GM12874 (cell line): ENCODE data around the gene RPL38.

Experiments used
- TF ChIP-seq, protein P1 (sequence below): IDR thresholded peaks from 2 replicates; pipeline ENCODE4 v1.5.1; 2011; ENCODE audit warnings: low read depth, mild to moderate bottlenecking, control low read depth, low read length, moderate library complexity; ENCODE audit not compliant: insufficient read depth

RPL38 gene

DNA sequence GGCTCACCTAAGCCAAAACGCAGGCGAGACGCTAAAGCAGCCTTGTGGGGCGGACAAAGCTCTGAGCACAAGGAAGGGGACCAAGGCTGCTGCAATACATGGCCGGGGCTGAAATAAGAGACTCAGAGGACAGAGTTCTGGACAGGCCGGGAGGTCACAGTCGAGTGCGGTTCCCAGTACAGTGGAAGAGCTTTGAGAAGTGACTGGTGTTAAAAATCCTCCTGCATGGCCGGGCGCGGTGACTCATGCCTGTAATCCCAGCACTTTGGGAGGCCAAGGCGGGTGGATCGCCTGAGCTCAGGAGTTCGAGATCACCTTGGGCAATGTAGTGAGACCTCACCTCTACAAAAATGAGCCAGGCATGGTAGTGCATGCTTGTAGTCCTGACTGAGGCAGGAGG is 20.4 kb downstream of the RPL38 start:
- TF ChIP-seq, protein P1, sequence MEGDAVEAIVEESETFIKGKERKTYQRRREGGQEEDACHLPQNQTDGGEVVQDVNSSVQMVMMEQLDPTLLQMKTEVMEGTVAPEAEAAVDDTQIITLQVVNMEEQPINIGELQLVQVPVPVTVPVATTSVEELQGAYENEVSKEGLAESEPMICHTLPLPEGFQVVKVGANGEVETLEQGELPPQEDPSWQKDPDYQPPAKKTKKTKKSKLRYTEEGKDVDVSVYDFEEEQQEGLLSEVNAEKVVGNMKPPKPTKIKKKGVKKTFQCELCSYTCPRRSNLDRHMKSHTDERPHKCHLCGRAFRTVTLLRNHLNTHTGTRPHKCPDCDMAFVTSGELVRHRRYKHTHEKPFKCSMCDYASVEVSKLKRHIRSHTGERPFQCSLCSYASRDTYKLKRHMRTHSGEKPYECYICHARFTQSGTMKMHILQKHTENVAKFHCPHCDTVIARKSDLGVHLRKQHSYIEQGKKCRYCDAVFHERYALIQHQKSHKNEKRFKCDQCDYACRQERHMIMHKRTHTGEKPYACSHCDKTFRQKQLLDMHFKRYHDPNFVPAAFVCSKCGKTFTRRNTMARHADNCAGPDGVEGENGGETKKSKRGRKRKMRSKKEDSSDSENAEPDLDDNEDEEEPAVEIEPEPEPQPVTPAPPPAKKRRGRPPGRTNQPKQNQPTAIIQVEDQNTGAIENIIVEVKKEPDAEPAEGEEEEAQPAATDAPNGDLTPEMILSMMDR = no peak

- TF ChIP-seq, protein P1 = no peak
These were observed 21.7 kb downstream of the RPL38 start for GRCh38 chr17:74224959-74225725.

DNA sequence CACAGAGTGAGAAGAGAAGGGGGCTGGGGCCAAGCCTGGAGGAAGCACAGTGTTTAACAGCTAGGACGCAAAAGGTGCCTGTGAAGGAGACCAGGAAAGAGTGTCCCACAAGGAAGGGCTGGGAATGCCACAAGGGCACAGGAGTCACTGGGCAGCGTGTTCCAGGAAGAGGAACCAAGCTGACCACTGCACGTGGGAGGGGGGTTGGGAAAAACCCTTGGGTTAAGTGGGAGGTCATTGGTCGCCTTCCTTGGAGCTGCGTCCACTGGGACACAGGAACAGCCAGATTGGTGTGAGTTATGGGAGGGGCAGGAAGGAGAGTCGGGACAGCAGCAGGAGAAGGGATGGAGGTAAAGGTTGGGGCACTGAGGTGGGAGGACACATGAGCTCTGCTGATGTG is 22.8 kb downstream of the RPL38 start:
- TF ChIP-seq, protein P1 = no peak

DNA sequence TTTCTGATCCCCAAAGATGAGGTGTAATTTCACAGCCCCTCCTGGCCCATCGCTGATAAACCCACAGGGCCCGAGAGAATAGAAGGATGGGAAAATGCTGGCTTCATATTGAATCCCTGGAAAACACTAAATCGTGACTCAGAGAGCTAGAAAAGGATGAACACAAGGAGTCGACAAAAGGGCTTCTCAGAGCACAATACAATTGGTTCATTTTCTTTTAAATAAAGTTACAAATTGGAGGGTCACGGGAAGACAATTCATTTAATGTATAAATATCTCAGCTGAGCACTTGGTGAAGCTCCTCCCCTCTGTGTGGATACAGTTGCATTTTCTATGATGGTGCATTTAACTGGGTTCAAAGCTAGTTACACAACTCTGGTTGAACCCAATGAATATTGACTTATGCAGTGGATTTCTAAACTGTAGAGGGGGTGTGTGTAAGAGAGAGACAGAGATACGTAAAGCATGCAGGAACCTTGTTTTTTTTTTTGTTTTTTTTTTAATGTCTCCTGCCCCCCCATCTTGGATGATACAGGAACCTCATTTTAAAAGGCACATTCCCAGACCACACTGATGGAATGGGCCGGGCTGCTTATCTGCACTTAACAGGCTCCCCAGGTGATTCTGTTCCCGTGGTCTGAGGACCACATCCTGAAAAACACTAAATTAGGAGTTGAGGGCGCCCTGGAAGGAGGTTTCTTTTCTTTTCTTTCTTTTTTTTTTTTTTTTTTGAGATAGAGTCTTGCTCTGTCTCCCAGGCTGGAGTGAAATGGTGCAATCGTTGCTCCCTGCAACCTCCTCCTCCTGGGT is 24.0 kb downstream of the RPL38 start:
- TF ChIP-seq, protein P1 = no peak

- TF ChIP-seq, protein P1 = no peak
These were observed 25.0 kb downstream of the RPL38 start for GRCh38 chr17:74228306-74228978.

GRCh38 chr17:74230896-74231295 is 27.4 kb downstream of the RPL38 start:
- TF ChIP-seq, protein P1 = no peak
